GM23338 (cell line): ENCODE data around the gene IL16. TPM values are rescaled to one million over a fixed set of nuclear protein-coding genes. Genes with fewer than 3 reads are reported as not detected.

Experiments used
- ATAC-seq: fragments of 200-7000 bp; cut with Tn5 transposase; 3 replicates; pipeline ENCODE4 v1.9.1; 2020
- DNase-seq: peaks from one replicate; pipeline ENCODE4 v3.0.0-alpha.2; 2015; ENCODE audit warnings: low spot score
- H2AFZ ChIP-seq: fragments of 200-600 bp; sonication (generic); 2 replicates; pipeline ENCODE4 v1.8.0; 2016; ENCODE audit warnings: antibody characterized with exemption, mild to moderate bottlenecking, moderate library complexity
- H3F3A ChIP-seq: fragments of 200-600 bp; sonication (generic); replicated peaks from 2 replicates; pipeline ENCODE4 v1.8.0; 2017; ENCODE audit warnings: antibody characterized with exemption, mixed run types, low read depth
- H3K27ac ChIP-seq: fragments of 200-600 bp; sonication (generic); 2 replicates; pipeline ENCODE4 v1.6.1; 2016; ENCODE audit warnings: low read depth
- H3K27me3 ChIP-seq: fragments of 200-600 bp; sonication (generic); 2 replicates; pipeline ENCODE4 v1.8.0; 2016; ENCODE audit warnings: mild to moderate bottlenecking, mixed run types, moderate library complexity; ENCODE audit not compliant: insufficient read depth
- H3K36me3 ChIP-seq: fragments of 200-600 bp; sonication (generic); 2 replicates; pipeline ENCODE4 v1.8.0; 2016; ENCODE audit warnings: mild to moderate bottlenecking; ENCODE audit not compliant: insufficient read depth
- H3K4me1 ChIP-seq: fragments of 200-600 bp; sonication (generic); 2 replicates; pipeline ENCODE4 v1.8.0; 2016; ENCODE audit warnings: mild to moderate bottlenecking, moderate library complexity; ENCODE audit not compliant: insufficient read depth
- H3K4me2 ChIP-seq: fragments of 200-600 bp; sonication (generic); 2 replicates; pipeline ENCODE4 v1.7.1; 2017; ENCODE audit warnings: mixed run types
- H3K4me3 ChIP-seq: fragments of 200-600 bp; sonication (generic); 2 replicates; pipeline ENCODE4 v1.6.1; 2016; ENCODE audit warnings: mixed run types
- H3K79me2 ChIP-seq: fragments of 200-600 bp; sonication (generic); replicated peaks from 2 replicates; pipeline ENCODE4 v1.8.0; 2017; ENCODE audit warnings: mild to moderate bottlenecking; ENCODE audit not compliant: insufficient read depth
- H3K9me2 ChIP-seq: fragments of 200-600 bp; sonication (generic); 2 replicates; pipeline ENCODE4 v1.8.0; 2017; ENCODE audit not compliant: insufficient read depth
- H4K20me1 ChIP-seq: fragments of 200-600 bp; sonication (generic); replicated peaks from 2 replicates; pipeline ENCODE4 v1.8.0; 2017; ENCODE audit warnings: mild to moderate bottlenecking; ENCODE audit not compliant: insufficient read depth
- H3K27ac Mint-ChIP-seq: 2 replicates; pipeline ENCODE4 v1.8.0; 2020; ENCODE audit warnings: inconsistent platforms, mild to moderate bottlenecking, moderate library complexity, mixed read lengths
- H3K27me3 Mint-ChIP-seq: 3 replicates; pipeline ENCODE4 v1.8.0; 2022; ENCODE audit warnings: low read depth, mild to moderate bottlenecking, moderate library complexity, mixed read lengths, inconsistent platforms; ENCODE audit not compliant: insufficient read depth, poor library complexity
- H3K36me3 Mint-ChIP-seq: 3 replicates; pipeline ENCODE4 v1.8.0; 2021; ENCODE audit warnings: low read depth, mild to moderate bottlenecking, inconsistent platforms, moderate library complexity, mixed read lengths
- H3K4me1 Mint-ChIP-seq: 3 replicates; pipeline ENCODE4 v1.8.0; 2020; ENCODE audit warnings: mild to moderate bottlenecking, inconsistent platforms, mixed read lengths
- H3K4me3 Mint-ChIP-seq: 3 replicates; pipeline ENCODE4 v1.8.0; 2021; ENCODE audit warnings: moderate library complexity, mild to moderate bottlenecking, inconsistent platforms, mixed read lengths
- H3K9me3 Mint-ChIP-seq: 3 replicates; pipeline ENCODE4 v1.8.0; 2020; ENCODE audit warnings: moderate library complexity, mild to moderate bottlenecking, inconsistent platforms, mixed read lengths
- CTCF ChIP-seq, 2 experiments: fragments of 200-600 bp in 1 of 2; sonication (generic) in 1 of 2; conservative IDR thresholded peaks; 2 replicates each; pipeline versions ENCODE4 v1.5.1 to v1.6.1; 2016 to 2017; ENCODE audit warnings: antibody characterized with exemption in 2 of 2, low read depth in 2 of 2, mild to moderate bottlenecking in 2 of 2, moderate library complexity in 1 of 2
- EZH2phosphoT487 ChIP-seq: fragments of 200-600 bp; sonication (generic); IDR thresholded peaks from one replicate; pipeline ENCODE4 v1.8.1; 2018; ENCODE audit warnings: antibody characterized with exemption; ENCODE audit not compliant: unreplicated experiment
- JUNB ChIP-seq: IDR thresholded peaks from one replicate; pipeline ENCODE4 v1.6.1; 2016; ENCODE audit warnings: antibody characterized with exemption; ENCODE audit not compliant: unreplicated experiment
- NANOG ChIP-seq: IDR thresholded peaks from 2 replicates; pipeline ENCODE4 v1.6.1; 2016; ENCODE audit warnings: antibody characterized with exemption, borderline replicate concordance
- REST ChIP-seq: IDR thresholded peaks from one replicate; pipeline ENCODE4 v1.6.1; 2018; ENCODE audit warnings: antibody characterized with exemption; ENCODE audit not compliant: unreplicated experiment
- STAT1 ChIP-seq: IDR thresholded peaks from one replicate; pipeline ENCODE4 v1.6.1; 2016; ENCODE audit warnings: antibody characterized with exemption; ENCODE audit not compliant: unreplicated experiment
- ZNF114 ChIP-seq: fragments of 250-450 bp; sonication (Bioruptor Pico); IDR thresholded peaks from 2 replicates; pipeline ENCODE4 v1.5.0; 2020; ENCODE audit warnings: mild to moderate bottlenecking, moderate library complexity
- ZNF331 ChIP-seq: fragments of 250-450 bp; sonication (Bioruptor Pico); IDR thresholded peaks from 2 replicates; pipeline ENCODE4 v1.5.0; 2020; ENCODE audit warnings: low read depth, mild to moderate bottlenecking, moderate library complexity
- polyA plus RNA-seq: library from polyadenylated mRNA; unstranded; fragments of >200 nt; fragmentation: Nextera tagmentation; extraction: Ambion mirVana; gene quantifications from 2 replicates; pipeline ENCODE4 v1.2.1, GENCODE V29; 2016
- total RNA-seq: library from RNA; depleted of rRNA; stranded (reverse); fragments of >200 nt; shearing (Covaris generic); gene quantifications from 2 replicates; pipeline ENCODE4 v1.2.3, GENCODE V29; 2014

IL16 gene
- total and polyA plus RNA-seq, 2 experiments from 2014 or later, result 0.29 TPM; not detected in 1

GRCh38 chr15:81254916-81255290 is 58.2 kb downstream of the IL16 start:
- Histone ChIP-seq H3K9me2 (peaks cover 4% of the 10 kb centered on the region; the same call in 1 of the 2 replicates), H3K4me2 (no peak overlapping the region), H3K79me2 (no peaks in the 10 kb centered on the region), H3K36me3 (no peaks in the 10 kb centered on the region), H3F3A (no peaks in the 10 kb centered on the region), H3K4me3 (no peak overlapping the region), H3K4me1 (no peaks in the 10 kb centered on the region), H3K27ac (no peak overlapping the region), H2AFZ (no peak overlapping the region), H3K27me3 (no peaks in the 10 kb centered on the region), H4K20me1 (no peaks in the 10 kb centered on the region)
- Mint-ChIP-seq H3K27ac (no peak overlapping the region), H3K9me3 (peaks cover 8% of the 10 kb centered on the region; the same call in 1 of the 3 replicates), H3K27me3 (peaks cover 1% of the 10 kb centered on the region), H3K36me3 (no peaks in the 10 kb centered on the region), H3K4me1 (no peaks in the 10 kb centered on the region), H3K4me3 (no peak overlapping the region)
- no peak for TF ChIP-seq NANOG
- TF ChIP-seq EZH2phosphoT487, result no peak
- no peak for TF ChIP-seq STAT1
- no peak for TF ChIP-seq JUNB
- TF ChIP-seq ZNF331, result no peak
- no peak for TF ChIP-seq ZNF114 (CRISPR knock-in tag)
- no peak for TF ChIP-seq CTCF (conservative IDR thresholded peaks at IDR 0.05; ENCODE audit: low read depth in 2 of 2)
- ATAC-seq, result no peak
- DNase-seq, result no peak

- H3K4me1 Mint-ChIP-seq, result no peaks in the 10 kb centered on the region
- no peaks in the 10 kb centered on the region for H3K27me3 ChIP-seq
- H3K27ac ChIP-seq, result no peak overlapping the region
- H2AFZ ChIP-seq, result no peak overlapping the region
- H3K27me3 Mint-ChIP-seq, result peaks cover 1% of the 10 kb centered on the region
- ATAC-seq (no peak), DNase-seq (no peak)
- H3K36me3 ChIP-seq, result no peaks in the 10 kb centered on the region
- H3F3A ChIP-seq, result no peaks in the 10 kb centered on the region
- no peaks in the 10 kb centered on the region for H4K20me1 ChIP-seq
- 0 out of 2 replicates have a peak, but pooled peaks cover 4% of the 10 kb centered on the region for H3K9me2 ChIP-seq
- no peak overlapping the region for H3K4me3 Mint-ChIP-seq
- no peaks in the 10 kb centered on the region for H3K4me1 ChIP-seq
- H3K36me3 Mint-ChIP-seq, result no peaks in the 10 kb centered on the region
- H3K9me3 Mint-ChIP-seq, result peaks cover 3% of the 10 kb centered on the region; the same call in 1 of the 3 replicates
- no peak overlapping the region for H3K4me2 ChIP-seq
- H3K27ac Mint-ChIP-seq, result no peak overlapping the region
- no peaks in the 10 kb centered on the region for H3K79me2 ChIP-seq
- no peak overlapping the region for H3K4me3 ChIP-seq
- TF ChIP-seq CTCF (conservative IDR thresholded peaks at IDR 0.05; ENCODE audit: low read depth in 2 of 2), result no peak
- no peak for TF ChIP-seq REST
- no peak for TF ChIP-seq NANOG
- TF ChIP-seq ZNF331, result no peak
- TF ChIP-seq EZH2phosphoT487, result no peak
Measured at GRCh38 chr15:81255315-81255957, 58.8 kb downstream of the IL16 start.
